SIG-M5 (cell line): Measurements from ENCODE around the gene MAN1C1.
"Not testable (repeated sequence)": the region's sequence is repeated elsewhere in the genome, so short reads cannot be mapped to it uniquely, and the experiment has no call there.

ENCODE experiments used
- DNase-seq: peaks from one replicate; lab custom pipeline; 2025; lab: John Stamatoyannopoulos, UW

The MAN1C1 gene

GRCh38 chr1:25657883-25658760 lies 41.5 kb downstream of the MAN1C1 start:
- no peak for DNase-seq

DNA sequence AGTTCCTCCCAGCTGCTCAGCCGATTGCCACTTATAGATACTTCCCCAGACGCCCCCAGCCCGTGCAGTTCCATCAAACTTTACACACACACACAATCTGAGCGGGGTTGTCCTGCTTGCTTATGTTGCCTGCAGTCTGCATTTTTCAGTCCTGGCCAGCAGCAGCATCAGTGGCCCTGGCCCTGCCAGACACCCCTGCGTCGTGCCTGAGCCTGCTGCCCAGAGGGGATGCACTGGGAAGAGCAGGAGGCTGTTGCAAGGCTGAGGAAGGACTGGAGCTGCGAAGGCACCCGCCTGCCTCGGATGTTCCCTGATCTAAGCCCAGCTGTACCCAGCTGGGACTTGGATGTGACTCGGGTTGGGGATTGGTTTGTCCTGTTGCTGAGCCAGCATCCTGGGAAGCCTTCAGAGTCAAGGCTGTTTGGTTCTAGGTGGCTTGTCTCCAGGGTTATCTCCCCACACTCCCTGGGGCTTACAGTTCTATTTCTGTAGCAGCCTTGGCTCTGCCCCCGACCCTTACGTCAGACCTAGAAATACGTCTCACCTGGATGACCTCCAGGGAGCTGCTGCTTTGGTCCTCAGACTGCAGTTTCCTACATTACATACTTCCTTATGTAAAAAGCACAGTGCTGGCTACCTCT lies 42.3 kb downstream of the MAN1C1 start:
- no peak for DNase-seq

GRCh38 chr1:25661043-25661815 lies 44.6 kb downstream of the MAN1C1 start:
- DNase-seq = no peak

DNA sequence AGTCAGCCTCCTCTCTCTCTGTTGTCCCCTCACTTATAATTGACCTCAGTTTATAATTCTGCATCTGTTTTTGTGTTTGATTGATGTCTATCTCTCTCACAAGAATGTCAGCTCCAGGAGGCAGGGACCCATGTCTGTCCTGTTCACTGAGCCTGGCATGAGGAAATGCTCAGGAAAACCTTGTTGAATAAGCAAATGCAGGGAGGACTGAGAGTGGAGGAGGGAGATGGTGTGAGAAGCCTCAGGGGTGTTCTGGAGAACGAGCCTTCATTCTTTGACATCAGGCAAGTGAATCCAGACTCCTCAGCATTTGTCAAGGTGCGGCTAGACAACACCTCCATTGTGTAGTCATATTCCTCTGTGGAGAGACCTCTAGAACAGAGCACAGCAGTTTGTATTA lies 45.5 kb downstream of the MAN1C1 start:
- no peak for DNase-seq

- not testable (repeated sequence) for DNase-seq
These were observed 46.4 kb downstream of the MAN1C1 start for GRCh38 chr1:25662959-25663358.

DNA sequence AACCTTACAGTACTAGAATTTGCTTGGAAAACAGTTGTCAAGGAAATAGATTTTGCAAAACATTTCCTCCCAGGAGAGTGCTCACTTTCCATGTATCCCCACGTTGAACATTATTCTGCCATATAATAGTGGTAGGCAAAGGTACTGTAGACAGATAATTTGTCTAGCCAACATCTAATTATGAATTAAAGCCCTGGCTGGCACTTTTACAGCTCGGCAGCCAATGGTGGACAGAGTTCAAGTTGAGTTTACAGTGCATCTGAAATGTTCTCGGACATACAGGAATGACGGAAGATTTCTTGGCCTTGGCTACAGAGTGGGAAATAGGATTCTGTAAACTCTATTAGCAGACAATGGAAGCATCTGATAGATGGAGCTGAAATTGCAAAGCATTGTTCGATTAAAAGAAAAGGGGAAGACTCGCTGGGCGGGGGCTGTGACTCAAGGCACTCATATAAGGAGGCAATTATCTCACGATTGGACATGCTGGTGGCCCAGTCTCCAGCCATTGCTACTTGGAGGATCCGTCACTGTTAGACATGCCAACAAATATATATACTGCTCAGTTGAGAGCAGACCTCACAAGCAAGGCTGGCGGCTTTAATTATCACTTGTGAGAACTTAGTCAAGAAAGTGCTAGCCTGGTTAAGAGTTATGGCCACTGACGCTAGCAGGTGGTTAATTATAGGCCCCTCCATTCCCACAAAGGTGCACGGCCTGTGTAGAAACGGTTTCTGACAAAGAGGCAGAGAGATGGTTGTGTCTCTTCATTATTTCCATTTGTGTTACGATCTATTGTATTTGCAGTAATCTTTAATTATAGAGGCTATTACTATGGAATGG lies 48.0 kb downstream of the MAN1C1 start:
- DNase-seq = no peak

DNA sequence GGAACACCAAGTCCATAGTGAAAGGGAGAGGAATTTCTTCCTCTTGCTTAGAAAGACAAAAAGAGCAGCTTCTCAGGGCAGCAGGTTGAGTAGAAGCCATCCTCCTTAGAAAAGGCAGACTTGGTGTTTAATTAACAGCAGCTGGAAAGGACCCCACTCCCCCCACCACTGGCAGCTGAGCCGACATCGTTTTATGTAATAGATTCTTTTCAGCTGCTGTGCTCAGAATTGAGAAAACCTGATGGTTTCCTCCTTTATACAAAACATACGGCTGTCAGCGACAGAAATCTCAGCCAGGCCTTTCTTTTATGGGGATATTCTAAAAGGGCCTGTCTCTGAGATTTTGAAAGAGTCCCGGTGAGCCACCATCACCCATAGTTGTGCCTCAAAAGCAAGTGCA lies 49.9 kb downstream of the MAN1C1 start:
- DNase-seq = no peak

GRCh38 chr1:25668931-25669573 lies 52.5 kb downstream of the MAN1C1 start:
- DNase-seq = no peak

DNA sequence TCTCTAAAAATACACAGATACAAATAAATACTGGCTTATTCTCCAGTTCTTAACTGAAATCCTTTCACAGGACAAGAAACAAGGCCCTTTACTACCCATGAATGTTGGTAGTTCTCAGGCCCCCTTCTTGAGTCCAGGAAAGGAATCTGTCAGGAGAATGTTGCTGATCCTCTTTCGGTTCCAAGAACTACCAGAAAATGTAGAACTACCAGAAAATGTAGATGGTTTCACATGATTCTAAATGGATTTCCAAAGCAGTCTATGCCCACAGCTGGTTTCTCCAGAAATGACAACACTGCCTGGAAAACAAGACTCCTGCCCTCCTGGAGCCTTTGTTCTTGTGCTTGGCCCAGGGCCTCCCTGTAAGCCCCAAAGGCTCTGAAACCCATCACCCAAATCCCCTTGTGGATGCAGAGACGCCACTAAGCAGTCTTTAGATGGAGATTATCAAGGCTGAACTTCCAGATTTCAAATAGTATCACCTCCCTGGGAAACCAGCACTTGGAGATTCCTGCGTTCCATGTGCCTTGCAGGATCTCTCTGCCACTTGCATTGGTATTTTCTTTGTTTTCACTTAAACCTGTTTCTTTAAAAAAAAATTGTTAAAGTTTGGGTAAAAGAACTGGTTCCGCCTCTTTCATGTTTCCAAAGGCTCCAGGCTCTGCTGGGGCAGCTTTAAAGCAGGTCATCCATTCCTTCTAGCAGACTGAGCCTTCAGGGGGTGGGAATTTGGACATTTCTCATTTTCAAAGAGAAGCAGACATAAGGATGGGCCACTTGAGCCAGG lies 53.4 kb downstream of the MAN1C1 start:
- DNase-seq = no peak

DNA sequence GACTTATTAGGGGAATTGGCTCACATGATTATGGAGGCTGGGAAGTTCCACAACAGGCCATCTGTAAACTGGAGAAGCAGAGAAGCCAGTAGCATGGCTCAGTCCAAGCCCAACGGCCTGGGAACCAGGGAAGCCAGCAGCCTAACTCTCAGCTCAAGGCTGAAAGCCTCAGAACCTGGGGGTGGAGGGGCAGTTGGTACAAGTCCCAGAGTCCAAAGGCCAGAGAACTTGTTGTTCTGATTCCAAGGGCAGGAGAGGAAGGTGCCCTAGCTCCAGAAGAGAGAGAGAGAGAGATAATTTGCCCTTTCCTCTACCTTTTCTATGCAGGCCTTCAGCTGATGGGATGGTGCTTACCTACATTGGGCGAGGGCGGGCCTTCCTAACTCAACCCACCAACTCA lies 55.3 kb downstream of the MAN1C1 start:
- no peak for DNase-seq

DNA sequence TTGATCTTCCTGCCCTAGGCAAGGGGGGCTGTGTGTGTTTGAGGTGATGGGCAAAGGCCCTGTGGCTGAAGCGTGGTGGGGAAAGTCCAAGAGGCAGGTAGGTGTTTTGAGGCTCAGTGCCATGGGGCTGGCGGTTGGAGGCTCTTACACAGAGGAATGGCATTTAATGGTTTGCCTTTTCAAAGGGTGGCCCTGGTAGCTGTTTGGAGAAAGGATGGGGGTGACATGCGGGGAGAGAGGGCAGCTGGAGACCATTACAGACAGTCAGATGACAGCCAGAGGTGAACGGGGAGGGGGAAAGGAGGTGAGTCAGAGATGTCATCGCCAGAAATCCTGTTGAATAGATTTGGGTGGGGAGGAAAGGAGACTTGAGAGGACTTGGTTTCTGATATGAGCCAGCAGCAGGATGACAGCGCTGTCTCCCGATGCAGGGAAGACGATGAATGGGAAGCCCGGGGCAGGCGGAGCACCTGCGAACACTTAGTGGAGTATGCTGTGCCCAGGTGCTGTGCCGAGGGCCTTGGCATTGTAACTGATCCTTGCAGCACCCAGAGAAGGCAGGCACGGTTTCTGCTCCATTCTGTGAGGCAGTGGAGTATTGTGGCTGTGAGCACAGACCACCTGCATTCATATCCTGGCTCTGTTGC lies 56.3 kb downstream of the MAN1C1 start:
- no peak for DNase-seq

DNA sequence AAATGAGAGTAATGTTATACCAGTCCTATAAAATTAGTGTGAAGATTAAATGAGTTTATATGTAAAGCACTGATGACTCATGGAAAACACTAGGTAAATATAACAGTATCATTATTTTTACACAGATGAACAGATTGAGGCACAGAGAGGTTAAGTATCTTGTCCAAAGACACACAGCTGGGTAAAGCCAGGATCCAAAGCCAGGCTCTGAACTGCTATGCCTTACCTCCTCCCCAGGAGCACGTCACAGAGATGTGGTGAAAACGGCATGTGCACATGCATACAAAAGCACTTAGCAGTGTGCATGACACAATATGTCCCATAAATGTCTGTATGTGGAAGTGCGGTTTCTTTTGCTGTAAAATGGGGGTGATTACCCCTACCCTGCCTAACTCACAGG lies 56.9 kb downstream of the MAN1C1 start:
- DNase-seq = no peak

- no peak for DNase-seq
These were observed 57.6 kb downstream of the MAN1C1 start for GRCh38 chr1:25673962-25674806.

GRCh38 chr1:25674807-25675084 lies 58.2 kb downstream of the MAN1C1 start:
- DNase-seq = no peak

DNA sequence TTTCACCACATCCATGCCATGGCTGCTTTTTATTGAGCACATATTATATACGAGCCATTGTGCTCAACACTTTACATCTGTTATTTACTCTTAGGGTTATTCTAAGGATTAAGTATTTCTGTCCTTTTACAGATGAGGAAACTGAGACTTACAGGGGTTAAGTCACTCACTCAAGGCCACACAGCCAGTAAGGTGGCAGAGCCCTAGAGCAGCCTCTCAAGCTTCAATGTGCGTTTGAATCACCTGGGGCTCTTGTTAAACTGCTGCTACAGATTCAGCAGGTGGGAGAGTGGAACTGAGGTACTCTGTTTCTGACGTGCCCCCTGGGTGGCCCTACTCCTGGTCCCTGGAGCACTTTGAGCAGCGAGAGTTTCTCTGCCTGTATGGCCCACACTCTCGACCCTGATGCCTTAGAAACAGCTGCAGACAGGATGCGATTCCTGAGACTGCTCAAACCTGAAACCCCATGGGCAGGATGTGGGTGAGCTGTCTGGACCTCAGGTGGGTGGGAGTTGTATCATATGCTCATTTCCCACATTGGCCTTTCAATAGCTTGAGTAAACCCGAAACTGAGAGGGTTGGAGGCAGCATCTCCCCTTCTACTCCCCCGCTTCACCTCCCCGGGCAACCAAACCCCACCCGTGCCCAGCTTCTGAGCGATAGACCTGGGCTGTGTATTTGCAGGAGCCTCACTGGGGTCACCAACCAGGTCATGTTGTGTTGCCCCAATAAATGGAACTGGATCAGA lies 59.3 kb downstream of the MAN1C1 start:
- no peak for DNase-seq

DNA sequence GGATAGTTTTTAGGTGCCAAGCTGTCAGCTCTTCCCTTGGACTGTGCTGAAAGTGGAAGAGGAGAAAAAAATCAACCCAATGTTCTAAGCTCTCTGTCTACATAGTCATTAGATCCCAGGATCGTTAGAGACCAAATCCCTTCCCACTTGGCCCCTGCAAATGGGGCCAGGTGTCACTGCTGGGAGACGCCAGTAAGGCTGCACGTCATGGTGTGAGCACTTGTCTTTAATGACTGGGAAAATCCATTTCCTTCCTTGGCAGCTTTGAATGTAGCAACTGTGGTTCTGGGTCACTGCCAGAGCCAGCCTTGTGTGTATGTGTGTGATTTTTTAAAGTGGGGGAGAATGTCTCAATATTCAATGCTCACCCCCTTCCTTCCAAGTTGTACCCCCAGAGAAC lies 59.9 kb downstream of the MAN1C1 start:
- no peak for DNase-seq

- DNase-seq = no peak
These were observed 60.7 kb downstream of the MAN1C1 start for GRCh38 chr1:25677193-25677773.

DNA sequence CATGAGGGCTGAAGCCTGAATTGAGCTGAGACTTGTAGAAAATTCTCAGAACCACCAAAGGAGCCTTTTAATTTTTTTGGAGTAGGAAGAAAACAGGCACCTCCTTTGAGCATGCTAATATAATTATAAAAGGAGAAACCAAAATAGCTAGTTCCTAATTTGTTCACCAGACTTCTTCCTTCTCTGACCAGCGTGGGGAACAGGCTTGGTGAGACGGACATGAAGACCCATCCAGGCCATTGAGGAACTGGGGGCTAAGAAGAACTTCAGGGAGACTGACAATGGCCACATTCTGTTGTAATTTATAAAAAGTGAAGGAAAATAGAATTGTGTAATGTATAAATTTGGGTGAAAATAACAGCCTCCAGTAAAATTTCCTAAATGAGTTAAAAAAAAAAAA lies 62.6 kb downstream of the MAN1C1 start:
- no peak for DNase-seq
